Stimulated activated memory B cell treated with anti-CD40 and anti-IgM and Interleukin-4, amounts not matched to agents 10 μg/mL and 1 μg/mL and 100 μg/mL, for 72 hours (primary cell): ENCODE data around the gene WFIKKN1.
A peak's percentile ranks its signal among the peaks of the same experiment; 100 is the strongest.

Experiments
- ATAC-seq: fragments of 150-1000 bp; cut with Tn5 transposase; 2 replicates; pipeline ENCODE4 v1.10.0; 2021
- H3K27ac Mint-ChIP-seq: one replicate; pipeline ENCODE4 v1.8.0; 2022; ENCODE audit warnings: mild to moderate bottlenecking, mixed read lengths
- H3K27me3 Mint-ChIP-seq: one replicate; pipeline ENCODE4 v1.8.0; 2022; ENCODE audit warnings: mixed read lengths
- H3K36me3 Mint-ChIP-seq: one replicate; pipeline ENCODE4 v1.8.0; 2022; ENCODE audit warnings: mixed read lengths
- H3K4me1 Mint-ChIP-seq: one replicate; pipeline ENCODE4 v1.8.0; 2022; ENCODE audit warnings: mixed read lengths
- H3K4me3 Mint-ChIP-seq: one replicate; pipeline ENCODE4 v1.8.0; 2022; ENCODE audit warnings: mild to moderate bottlenecking, moderate library complexity, mixed read lengths
- H3K9me3 Mint-ChIP-seq: one replicate; pipeline ENCODE4 v1.8.0; 2022; ENCODE audit warnings: mixed read lengths

WFIKKN1 gene

GRCh38 chr16:662597-662996 is 31.8 kb downstream of the WFIKKN1 start:
- H3K9me3 Mint-ChIP-seq, result no peaks in the 10 kb centered on the region
- no peak overlapping the region for H3K27ac Mint-ChIP-seq
- H3K4me1 Mint-ChIP-seq, result peaks cover 14% of the 10 kb centered on the region
- H3K36me3 Mint-ChIP-seq, result peaks cover 6% of the 10 kb centered on the region
- no peak for ATAC-seq
- H3K27me3 Mint-ChIP-seq, result no peaks in the 10 kb centered on the region
- H3K4me3 Mint-ChIP-seq, result no peak overlapping the region

GRCh38 chr16:666572-666971 is 35.8 kb downstream of the WFIKKN1 start:
- H3K4me3 Mint-ChIP-seq, result no peak overlapping the region
- no peaks in the 10 kb centered on the region for H3K27me3 Mint-ChIP-seq
- H3K4me1 Mint-ChIP-seq, result peaks cover 8% of the 10 kb centered on the region
- peaks cover 18% of the 10 kb centered on the region for H3K36me3 Mint-ChIP-seq
- H3K9me3 Mint-ChIP-seq, result no peaks in the 10 kb centered on the region
- no peak for ATAC-seq
- H3K27ac Mint-ChIP-seq, result no peak overlapping the region

DNA sequence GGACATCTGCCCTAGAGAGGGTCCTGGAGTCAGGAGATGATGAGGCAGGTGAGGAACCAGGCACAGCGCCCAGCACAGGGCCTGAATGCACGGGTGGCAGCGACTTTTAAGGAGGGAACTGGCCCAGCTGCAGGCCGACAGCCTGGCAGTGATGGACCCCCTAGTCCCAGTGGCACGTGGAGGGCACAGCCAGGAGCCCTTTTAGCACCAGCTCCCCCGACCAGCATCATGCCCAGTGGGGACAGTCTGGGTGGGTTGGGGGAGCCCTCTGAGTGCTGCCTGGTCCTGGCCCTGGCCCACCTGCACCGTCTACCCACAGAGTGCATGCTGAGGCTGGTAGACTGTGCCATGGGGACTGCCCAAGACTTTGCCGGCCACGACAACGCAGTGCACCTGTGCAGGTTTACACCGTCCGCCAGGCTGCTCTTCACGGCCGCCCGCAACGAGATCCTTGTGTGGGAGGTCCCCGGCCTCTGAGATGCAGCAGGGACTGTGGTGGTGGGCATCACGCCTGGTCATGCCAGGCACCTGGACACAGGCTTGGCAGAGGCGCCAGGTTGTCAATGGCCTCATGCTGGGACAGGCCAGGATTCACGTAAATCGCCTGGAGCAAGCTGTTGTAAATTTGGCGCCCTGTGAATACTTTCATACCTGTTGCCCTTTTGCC is 36.5 kb downstream of the WFIKKN1 start:
- peaks cover 7% of the 10 kb centered on the region for H3K4me1 Mint-ChIP-seq
- no peaks in the 10 kb centered on the region for H3K9me3 Mint-ChIP-seq
- H3K27me3 Mint-ChIP-seq, result no peaks in the 10 kb centered on the region

GRCh38 chr16:667780-668518 is 37.2 kb downstream of the WFIKKN1 start, which contains the start of gene RHOT2:
RHOT2 (plus strand) TSS chr16:668132; CDS start chr16:668200, 68 bp downstream.
- Mint-ChIP-seq H3K4me1 (peaks cover 7% of the 10 kb centered on the region), H3K4me3 (peak within 1 kb of the TSS; percentile 82), H3K9me3 (no peaks in the 10 kb centered on the region), H3K36me3 (peaks cover 26% of the 10 kb centered on the region), H3K27ac (peak within 1 kb of the TSS; percentile 82), H3K27me3 (no peaks in the 10 kb centered on the region)
- ATAC-seq, result peak; percentile 96

More for the DNA sequence above, 36.5 kb downstream of the WFIKKN1 start:
- peak overlapping the region; percentile 82 for H3K27ac Mint-ChIP-seq
- peaks cover 22% of the 10 kb centered on the region for H3K36me3 Mint-ChIP-seq
- ATAC-seq, result no peak
- H3K4me3 Mint-ChIP-seq, result no peak overlapping the region

DNA sequence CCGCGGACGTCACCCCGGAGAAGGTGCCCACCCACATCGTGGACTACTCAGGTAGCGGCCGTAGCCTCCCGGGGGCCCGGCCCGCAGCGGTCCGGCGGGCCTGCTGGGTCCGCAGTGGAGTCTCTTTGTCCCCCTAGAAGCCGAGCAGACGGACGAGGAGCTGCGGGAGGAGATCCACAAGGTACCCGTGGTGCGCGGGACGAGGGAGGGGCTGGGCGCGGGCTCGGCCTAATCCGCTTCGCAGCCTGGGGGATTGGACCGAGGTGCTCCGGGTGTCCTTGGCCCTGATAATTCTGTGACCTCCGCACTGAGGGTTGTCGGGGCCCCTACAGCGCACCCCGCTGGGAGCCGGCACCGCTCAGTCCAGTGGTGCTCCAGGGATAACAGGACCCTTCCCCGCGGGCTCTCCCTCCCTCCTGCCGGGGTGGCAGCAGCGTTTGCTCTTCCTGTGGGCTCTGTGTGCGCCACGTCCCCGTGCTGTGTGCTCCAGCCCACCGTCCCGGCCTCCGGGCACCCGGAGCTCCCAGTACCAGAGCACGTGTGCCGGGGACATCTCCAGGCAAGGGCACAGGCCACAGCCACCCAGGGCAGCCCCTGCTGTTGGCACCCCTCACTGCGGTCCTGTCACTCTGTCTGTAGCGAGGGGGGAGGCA is 37.9 kb downstream of the WFIKKN1 start:
- peaks cover 7% of the 10 kb centered on the region for H3K4me1 Mint-ChIP-seq
- no peaks in the 10 kb centered on the region for H3K27me3 Mint-ChIP-seq
- H3K27ac Mint-ChIP-seq, result peak overlapping the region; percentile 82
- H3K4me3 Mint-ChIP-seq, result peak overlapping the region; percentile 82
- peak; percentile 0 for ATAC-seq
- no peaks in the 10 kb centered on the region for H3K9me3 Mint-ChIP-seq
- H3K36me3 Mint-ChIP-seq, result peaks cover 28% of the 10 kb centered on the region

- Mint-ChIP-seq H3K27ac (no peak overlapping the region), H3K9me3 (no peaks in the 10 kb centered on the region), H3K4me3 (peak overlapping the region; percentile 58), H3K4me1 (peaks cover 9% of the 10 kb centered on the region), H3K36me3 (peaks cover 34% of the 10 kb centered on the region), H3K27me3 (peaks cover 2% of the 10 kb centered on the region)
- no peak for ATAC-seq
These were observed 38.9 kb downstream of the WFIKKN1 start for GRCh38 chr16:669666-670065.

- Mint-ChIP-seq H3K4me1 (peaks cover 16% of the 10 kb centered on the region), H3K36me3 (peaks cover 38% of the 10 kb centered on the region), H3K27me3 (peaks cover 13% of the 10 kb centered on the region), H3K9me3 (no peaks in the 10 kb centered on the region), H3K4me3 (no peak overlapping the region), H3K27ac (no peak overlapping the region)
- ATAC-seq, result no peak
These were observed 39.9 kb downstream of the WFIKKN1 start for GRCh38 chr16:670485-671352.

GRCh38 chr16:671353-672131 is 40.8 kb downstream of the WFIKKN1 start:
- H3K4me3 Mint-ChIP-seq, result no peak overlapping the region
- H3K27me3 Mint-ChIP-seq, result peaks cover 13% of the 10 kb centered on the region
- no peak for ATAC-seq
- no peaks in the 10 kb centered on the region for H3K9me3 Mint-ChIP-seq
- H3K4me1 Mint-ChIP-seq, result peaks cover 16% of the 10 kb centered on the region
- H3K36me3 Mint-ChIP-seq, result peaks cover 38% of the 10 kb centered on the region
- H3K27ac Mint-ChIP-seq, result no peak overlapping the region

DNA sequence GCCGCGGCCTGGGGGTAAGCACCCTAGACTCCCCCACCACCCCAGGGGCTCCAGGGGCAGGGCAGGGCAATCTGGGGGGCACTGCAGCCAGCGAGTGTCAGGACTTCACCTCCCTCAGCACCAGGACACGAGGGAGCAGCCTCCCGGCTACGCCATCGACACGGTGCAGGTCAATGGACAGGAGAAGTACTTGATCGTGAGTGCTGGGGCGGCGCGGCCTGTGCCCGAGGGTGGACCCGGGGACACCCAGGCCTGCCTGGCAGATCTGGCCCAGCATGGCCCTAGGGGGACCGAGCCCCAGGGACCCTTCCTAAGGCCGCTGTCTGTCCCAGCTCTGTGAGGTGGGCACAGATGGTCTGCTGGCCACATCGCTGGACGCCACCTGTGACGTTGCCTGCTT is 41.6 kb downstream of the WFIKKN1 start:
- H3K27ac Mint-ChIP-seq, result no peak overlapping the region
- no peak overlapping the region for H3K4me3 Mint-ChIP-seq
- H3K4me1 Mint-ChIP-seq, result peaks cover 16% of the 10 kb centered on the region
- no peak for ATAC-seq
- no peaks in the 10 kb centered on the region for H3K9me3 Mint-ChIP-seq
- peaks cover 13% of the 10 kb centered on the region for H3K27me3 Mint-ChIP-seq
- peaks cover 38% of the 10 kb centered on the region for H3K36me3 Mint-ChIP-seq

DNA sequence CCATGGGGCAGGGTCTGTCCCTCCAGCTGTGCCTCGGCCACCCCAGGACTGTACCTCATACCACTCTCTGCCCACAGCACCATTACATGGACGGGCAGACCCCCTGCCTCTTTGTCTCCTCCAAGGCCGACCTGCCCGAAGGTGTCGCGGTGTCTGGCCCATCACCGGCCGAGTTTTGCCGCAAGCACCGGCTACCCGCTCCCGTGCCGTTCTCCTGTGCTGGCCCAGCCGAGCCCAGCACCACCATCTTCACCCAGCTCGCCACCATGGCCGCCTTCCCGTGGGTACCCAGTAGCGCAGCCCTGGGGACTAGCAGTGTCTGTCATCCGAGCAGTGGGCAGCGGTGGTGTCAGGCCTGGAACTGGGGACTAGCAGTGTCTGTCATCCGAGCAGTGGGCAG is 42.1 kb downstream of the WFIKKN1 start:
- H3K9me3 Mint-ChIP-seq, result no peaks in the 10 kb centered on the region
- H3K4me3 Mint-ChIP-seq, result no peak overlapping the region
- H3K27ac Mint-ChIP-seq, result no peak overlapping the region
- peaks cover 13% of the 10 kb centered on the region for H3K27me3 Mint-ChIP-seq
- no peak for ATAC-seq
- H3K4me1 Mint-ChIP-seq, result peaks cover 17% of the 10 kb centered on the region
- peaks cover 38% of the 10 kb centered on the region for H3K36me3 Mint-ChIP-seq

DNA sequence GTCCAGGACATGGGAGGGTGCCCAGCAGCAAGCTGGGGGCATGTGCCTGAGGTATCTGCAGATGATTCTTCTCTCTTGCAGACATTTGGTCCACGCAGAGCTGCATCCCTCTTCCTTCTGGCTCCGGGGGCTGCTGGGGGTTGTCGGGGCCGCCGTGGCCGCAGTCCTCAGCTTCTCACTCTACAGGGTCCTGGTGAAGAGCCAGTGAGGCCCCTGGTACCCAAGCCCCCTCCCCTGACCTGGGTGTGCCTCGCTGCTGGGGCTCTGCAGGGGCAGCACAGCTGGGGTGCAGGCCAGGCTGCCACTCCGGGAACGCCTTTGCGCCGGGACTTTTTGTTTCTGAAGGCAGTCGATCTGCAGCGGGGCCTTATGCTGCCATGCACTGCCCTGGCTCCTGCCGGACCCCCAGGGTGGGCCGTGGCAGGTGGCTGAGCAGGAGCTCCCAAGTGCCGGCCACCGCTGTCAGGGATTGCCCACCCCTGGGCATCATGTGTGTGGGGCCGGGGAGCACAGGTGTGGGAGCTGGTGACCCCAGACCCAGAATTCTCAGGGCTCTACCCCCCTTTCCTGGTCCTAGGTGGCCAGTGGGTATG is 42.7 kb downstream of the WFIKKN1 start:
- ATAC-seq, result no peak
- peaks cover 38% of the 10 kb centered on the region for H3K36me3 Mint-ChIP-seq
- H3K4me3 Mint-ChIP-seq, result no peak overlapping the region
- H3K27ac Mint-ChIP-seq, result no peak overlapping the region
- no peaks in the 10 kb centered on the region for H3K9me3 Mint-ChIP-seq
- peaks cover 23% of the 10 kb centered on the region for H3K4me1 Mint-ChIP-seq
- peaks cover 13% of the 10 kb centered on the region for H3K27me3 Mint-ChIP-seq

DNA sequence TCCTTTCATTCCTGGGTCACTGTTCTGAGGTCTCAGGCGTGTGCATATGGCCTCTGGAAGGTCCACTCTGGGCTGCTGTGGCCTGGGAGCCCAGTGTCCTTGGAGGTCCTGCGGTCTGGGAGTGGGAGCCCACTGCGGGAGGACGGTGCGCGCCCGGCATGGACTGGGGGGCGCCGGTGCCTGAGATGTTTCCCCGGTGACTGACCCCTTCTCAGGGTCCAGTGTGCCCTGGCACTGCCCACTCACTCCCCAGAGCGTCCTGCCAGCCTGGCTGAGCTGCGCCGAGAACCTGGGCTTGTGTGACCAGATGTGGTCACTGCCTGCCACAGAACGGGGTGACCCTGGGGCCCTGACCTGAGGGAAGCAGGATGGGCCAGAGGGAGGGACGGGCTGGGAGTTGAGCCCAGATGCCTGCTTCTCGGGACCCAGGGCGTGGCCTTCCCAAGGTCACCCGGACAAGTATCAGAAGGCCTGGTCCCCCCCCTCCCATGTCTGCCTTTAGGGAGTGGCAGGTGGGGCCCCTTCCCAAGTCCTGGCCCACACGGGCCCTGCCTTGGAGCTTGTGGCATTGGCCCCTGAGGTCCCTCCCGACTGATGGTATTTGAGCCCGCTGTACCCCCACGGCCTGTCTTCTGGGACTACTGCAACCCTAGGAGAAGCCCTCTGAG is 43.6 kb downstream of the WFIKKN1 start:
- Mint-ChIP-seq H3K4me1 (peaks cover 24% of the 10 kb centered on the region), H3K27me3 (peaks cover 13% of the 10 kb centered on the region), H3K27ac (no peak overlapping the region), H3K4me3 (peak overlapping the region; percentile 58), H3K36me3 (peaks cover 38% of the 10 kb centered on the region), H3K9me3 (no peaks in the 10 kb centered on the region)
- no peak for ATAC-seq

DNA sequence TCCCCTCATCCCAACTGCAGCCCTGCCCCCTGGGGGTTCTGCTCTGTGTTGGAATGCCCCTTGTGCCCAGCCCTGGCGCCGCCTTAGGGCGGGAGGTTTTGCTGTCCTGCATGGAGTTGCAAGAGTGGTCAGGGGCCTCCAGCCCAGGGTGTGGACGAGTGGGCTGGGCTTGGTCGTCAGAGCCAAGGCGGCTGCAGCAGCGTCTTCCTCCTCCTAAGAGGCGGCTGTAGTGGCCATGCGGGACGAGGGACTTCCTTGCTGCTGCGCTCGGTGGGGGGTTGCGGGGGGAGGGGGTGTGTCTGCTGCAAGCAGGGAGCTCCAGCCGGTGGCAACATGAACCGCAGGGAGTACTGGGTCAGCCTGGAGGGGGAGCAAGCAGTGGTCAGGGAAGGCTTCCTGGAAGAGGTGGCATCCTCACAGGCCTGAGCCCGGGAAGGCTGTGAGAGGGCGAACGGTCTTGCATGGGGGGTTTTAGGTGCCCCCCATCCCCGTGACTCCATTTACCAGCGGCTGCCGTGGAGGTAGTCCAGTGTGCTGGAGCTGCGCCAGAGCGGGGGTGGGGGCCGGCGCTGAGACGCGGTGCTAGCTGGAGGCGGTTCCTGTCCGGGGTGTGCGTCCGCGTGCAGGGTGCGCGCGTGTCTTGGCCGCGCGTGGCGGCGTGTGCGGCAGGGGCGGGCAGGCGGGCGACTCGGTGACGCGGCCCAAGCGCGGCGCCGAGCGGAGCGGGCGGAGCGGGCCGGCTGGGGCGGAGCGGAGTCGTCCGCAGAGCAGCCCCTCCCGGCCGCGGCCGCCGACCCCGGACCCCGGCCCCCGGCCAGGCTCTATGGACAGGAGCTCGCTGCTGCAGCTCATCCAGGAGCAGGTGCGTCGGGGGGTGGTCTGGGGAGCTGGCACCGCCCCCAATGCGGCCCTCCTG is 44.4 kb downstream of the WFIKKN1 start, which contains the start of gene RHBDL1:
TSS of gene RHBDL1 (plus strand) at position 704 of the 916 bp plus-strand sequence. CDS start at position 824, 120 bp downstream.
- peaks cover 34% of the 10 kb centered on the region for H3K36me3 Mint-ChIP-seq
- no peak within 1 kb of the TSS for H3K27ac Mint-ChIP-seq
- H3K27me3 Mint-ChIP-seq, result peaks cover 13% of the 10 kb centered on the region
- no peak for ATAC-seq
- H3K4me1 Mint-ChIP-seq, result peaks cover 27% of the 10 kb centered on the region
- no peaks in the 10 kb centered on the region for H3K9me3 Mint-ChIP-seq
- peak within 1 kb of the TSS; percentile 58 for H3K4me3 Mint-ChIP-seq
